ENCODE measurements around the gene KCNMA1.

Gene KCNMA1

DNA sequence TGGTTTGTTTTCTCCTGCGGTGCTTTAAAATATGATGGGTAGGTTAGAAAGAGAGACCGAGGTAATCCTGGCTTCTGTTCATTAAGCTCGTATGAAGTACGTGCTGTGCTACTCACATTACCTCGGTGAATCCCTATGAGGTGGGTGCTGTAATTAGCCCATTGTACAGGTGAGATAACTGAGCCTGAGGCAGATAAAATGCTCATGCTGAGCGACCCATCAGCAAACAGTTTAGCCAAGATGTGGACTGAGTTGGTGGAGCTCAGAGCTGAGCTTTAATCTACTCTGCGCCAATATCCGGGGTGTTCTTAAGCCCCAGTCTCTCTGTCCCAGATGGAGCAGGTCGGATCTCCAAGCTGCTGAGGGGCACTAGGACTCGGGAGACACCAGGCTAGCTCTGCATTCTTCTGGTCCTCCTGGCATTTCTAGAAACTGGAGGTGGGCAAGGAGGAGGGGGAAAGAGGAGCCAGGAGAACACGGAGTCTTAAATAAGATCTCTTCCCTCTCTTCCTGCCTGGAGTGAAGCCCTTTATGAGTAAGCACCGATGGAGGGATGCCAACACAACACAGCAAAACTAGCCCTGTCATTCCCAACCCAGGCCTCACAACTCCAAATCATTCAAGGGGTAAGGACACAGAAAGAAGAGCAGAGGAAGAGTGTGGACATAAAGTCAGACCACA lies 458.5 kb downstream of the KCNMA1 start:
- Mint-ChIP-seq H3K27ac (no peak overlapping the region), H3K36me3 (ENCODE audit: low read depth) (no peaks in the 10 kb centered on the region), H3K9me3 (no peaks in the 10 kb centered on the region), H3K4me1 (ENCODE audit: low read depth) (no peaks in the 10 kb centered on the region), H3K4me3 (no peak overlapping the region), H3K27me3 (peaks cover 15% of the 10 kb centered on the region)

DNA sequence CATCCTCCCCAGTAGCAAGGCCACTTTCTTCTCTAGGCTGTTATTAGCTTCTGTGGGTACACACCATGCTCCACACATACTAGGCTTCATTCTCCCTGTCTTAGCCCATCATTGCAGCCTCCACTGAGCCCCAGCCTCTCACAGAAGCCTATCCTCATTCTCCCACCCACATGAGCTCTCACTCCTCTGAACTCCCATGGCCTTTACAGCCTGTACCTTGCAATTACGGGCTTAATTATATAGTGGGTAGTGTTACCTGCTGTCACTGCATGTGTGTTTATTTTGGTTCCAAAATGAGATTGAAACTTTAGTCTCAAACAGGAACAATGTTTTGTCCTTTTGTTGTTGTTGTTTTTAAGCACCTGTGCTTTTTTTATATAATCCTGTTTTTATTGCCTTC lies 460.0 kb downstream of the KCNMA1 start:
- Mint-ChIP-seq H3K36me3 (ENCODE audit: low read depth) (no peaks in the 10 kb centered on the region), H3K27me3 (peaks cover 12% of the 10 kb centered on the region), H3K4me1 (ENCODE audit: low read depth) (no peaks in the 10 kb centered on the region), H3K27ac (no peak overlapping the region), H3K4me3 (no peak overlapping the region), H3K9me3 (no peaks in the 10 kb centered on the region)

DNA sequence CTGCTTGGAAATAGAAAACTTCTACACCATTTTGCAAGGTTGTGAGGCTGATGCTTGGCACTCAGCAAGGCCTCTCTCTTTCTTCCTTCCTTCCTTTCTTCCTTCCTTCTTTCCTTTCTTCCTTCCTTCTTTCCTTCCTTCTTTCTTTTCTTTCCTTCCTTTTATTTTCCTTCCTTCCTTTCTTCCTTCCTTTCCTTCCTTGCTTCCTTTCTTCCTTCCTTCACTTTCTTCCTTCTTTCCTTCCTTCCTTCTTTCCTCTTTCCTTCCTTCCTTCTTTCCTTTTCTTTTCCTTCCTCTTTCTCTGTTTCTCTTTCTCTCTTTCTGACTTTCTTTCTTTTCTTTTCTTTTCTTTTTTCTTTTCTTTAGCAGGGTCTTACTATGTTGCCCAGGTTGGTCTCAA lies 460.4 kb downstream of the KCNMA1 start:
- no peaks in the 10 kb centered on the region for H3K9me3 Mint-ChIP-seq
- H3K36me3 Mint-ChIP-seq (ENCODE audit: low read depth), result no peaks in the 10 kb centered on the region
- H3K27ac Mint-ChIP-seq, result no peak overlapping the region
- H3K27me3 Mint-ChIP-seq, result peaks cover 12% of the 10 kb centered on the region
- H3K4me3 Mint-ChIP-seq, result no peak overlapping the region
- H3K4me1 Mint-ChIP-seq (ENCODE audit: low read depth), result no peaks in the 10 kb centered on the region

DNA sequence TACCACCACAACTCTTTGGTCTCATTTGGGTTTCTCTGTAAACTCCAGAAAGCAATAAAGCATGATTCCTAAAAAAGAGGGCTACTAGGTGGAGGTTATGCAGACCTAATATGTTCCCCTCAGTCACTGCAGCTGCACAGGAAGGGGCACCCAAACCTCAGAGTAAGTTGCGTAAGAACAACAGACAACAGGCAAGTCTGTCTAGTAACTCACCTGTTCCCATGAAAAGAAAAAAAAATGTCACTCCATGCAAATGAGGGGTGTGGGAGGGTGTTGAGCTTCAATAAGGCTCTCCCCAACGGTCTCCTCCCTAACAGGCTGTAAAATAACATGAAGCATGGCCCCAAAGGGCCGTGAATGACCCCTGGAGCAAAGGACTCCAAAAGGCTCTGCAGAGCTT lies 461.4 kb downstream of the KCNMA1 start:
- Mint-ChIP-seq H3K4me1 (ENCODE audit: low read depth) (no peaks in the 10 kb centered on the region), H3K4me3 (no peak overlapping the region), H3K27me3 (peaks cover 16% of the 10 kb centered on the region), H3K27ac (no peak overlapping the region), H3K9me3 (no peaks in the 10 kb centered on the region), H3K36me3 (ENCODE audit: low read depth) (no peaks in the 10 kb centered on the region)

DNA sequence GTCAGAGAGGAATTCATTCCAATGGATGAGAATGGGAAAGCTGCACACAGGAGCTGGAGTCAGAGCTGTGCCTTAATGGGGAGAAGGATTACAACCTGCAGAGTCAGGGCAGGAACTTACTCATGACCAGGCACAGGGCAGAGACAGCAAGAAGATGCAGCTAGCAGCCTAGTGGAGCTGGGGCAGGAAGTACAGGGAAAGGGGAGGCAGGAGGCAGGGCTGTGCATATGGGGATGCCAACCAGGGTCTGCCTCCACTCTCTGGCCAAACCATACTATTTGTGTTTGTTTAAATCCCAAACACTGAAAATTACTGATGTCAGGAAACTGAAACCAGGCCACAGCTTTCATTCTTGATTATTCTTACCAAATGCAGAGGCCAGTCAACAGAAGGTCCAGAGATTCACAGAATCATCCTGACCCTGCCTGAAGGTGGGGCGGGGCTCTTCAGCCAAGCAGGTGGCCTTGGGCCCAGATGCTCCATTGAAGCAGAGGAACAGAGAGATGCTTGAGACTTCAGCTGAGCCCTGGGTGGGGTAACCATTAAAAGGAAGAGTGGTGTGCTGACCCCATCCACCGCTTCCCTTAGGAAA lies 461.9 kb downstream of the KCNMA1 start:
- Mint-ChIP-seq H3K4me3 (no peak overlapping the region), H3K27me3 (peaks cover 16% of the 10 kb centered on the region), H3K27ac (no peak overlapping the region), H3K9me3 (no peaks in the 10 kb centered on the region), H3K36me3 (ENCODE audit: low read depth) (no peaks in the 10 kb centered on the region), H3K4me1 (ENCODE audit: low read depth) (no peaks in the 10 kb centered on the region)

DNA sequence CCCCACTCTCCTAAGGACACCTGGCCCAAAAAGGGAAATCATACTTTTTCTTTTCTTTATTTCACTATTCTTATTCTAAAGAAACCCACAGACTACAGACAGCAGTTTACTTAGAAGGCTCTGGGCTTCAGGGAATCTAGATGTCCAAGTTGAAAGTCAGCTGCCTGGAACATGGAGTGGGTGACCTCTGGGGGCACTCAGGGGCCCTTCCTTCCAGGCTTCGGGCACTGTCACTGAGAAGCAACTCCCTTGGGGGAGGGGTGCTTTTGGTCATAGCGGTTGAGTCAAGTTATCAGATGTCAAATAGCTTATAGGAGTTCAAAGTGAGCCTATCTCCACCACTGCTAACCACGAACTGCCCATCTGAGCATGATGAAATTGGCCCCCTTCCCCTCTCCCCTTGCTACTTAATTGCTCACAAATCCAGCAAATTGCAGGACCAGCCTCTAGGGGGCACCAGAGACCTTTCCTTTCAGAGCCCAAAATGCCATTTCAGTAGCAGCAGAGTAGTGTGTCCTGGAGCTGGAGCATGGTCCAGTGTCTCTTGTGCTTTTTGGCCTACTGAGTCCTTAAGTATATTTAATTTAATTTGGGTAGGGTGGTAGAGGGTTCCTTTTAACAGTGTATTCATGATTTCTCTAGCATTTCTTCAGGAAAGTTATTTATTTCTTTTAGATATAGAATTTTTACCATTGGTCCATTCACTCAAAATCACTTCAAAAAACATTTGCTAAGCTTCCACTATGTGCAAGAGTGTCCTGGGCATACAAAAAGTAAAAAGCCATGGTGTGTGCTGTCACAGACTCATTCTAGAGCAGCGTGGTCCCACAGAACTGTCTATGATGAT lies 463.8 kb downstream of the KCNMA1 start:
- H3K4me3 Mint-ChIP-seq, result no peak overlapping the region
- H3K9me3 Mint-ChIP-seq, result no peaks in the 10 kb centered on the region
- H3K36me3 Mint-ChIP-seq (ENCODE audit: low read depth), result no peaks in the 10 kb centered on the region
- H3K4me1 Mint-ChIP-seq (ENCODE audit: low read depth), result no peaks in the 10 kb centered on the region
- H3K27ac Mint-ChIP-seq, result no peak overlapping the region
- H3K27me3 Mint-ChIP-seq, result peaks cover 10% of the 10 kb centered on the region

DNA sequence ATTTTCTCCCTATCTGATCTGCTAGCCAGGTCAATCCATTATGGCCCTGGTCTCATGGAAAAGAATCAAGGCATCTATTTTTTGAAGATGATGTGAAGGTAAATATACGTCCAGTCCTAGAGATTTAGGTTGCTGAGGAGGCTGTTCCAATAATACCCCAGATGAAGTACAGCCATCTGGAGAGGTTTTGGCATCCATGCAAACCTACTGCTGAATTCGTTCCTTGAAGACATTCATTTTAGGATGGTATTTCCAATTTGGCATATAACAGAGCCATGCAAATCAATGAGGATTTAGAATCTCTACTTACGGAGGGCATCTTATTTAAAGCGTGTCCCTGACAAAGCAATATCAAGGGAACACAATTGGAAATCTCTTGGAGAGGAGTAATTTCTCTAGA lies 465.5 kb downstream of the KCNMA1 start:
- Mint-ChIP-seq H3K27ac (no peak overlapping the region), H3K36me3 (ENCODE audit: low read depth) (no peaks in the 10 kb centered on the region), H3K4me3 (no peak overlapping the region), H3K9me3 (no peaks in the 10 kb centered on the region), H3K27me3 (peaks cover 16% of the 10 kb centered on the region), H3K4me1 (ENCODE audit: low read depth) (no peaks in the 10 kb centered on the region)

DNA sequence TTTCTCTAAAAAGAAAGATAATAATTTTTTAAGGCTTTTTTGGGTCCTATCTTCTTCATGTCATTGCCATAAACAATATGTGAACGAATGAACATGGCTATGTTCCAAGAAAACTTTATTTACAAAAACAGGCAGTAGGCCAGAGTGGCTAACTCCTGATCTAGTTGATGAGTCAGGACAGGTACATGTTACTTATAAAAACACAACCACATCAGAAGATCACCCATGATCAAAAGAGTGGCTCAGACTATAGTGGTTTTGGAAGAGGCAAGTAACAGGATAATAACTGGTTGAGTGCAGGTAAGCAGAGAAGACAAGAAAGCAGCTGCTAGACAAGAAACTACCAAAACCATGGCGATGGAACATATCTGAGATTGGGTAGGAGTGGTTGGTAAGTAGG lies 468.7 kb downstream of the KCNMA1 start:
- no peaks in the 10 kb centered on the region for H3K36me3 Mint-ChIP-seq (ENCODE audit: low read depth)
- no peaks in the 10 kb centered on the region for H3K9me3 Mint-ChIP-seq

DNA sequence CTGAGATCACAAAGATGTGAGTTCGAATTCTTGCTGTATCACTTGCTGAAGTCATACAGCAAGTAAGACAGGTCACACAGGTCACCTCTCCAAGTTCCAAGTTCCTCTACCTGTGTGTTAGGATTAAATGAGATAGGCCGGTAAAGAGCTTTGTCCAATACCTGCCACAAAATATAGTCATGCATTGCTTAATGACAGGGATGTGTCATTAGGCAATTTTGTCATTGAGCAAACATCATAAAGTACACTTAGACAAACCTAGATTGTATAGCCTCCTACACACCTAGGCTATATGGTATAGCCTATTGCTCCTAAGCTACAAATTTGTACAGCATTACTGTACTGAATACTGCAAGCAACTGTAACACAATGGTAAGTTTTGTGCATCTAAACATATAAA lies 469.4 kb downstream of the KCNMA1 start:
- no peaks in the 10 kb centered on the region for H3K4me1 Mint-ChIP-seq (ENCODE audit: low read depth)
- H3K4me3 Mint-ChIP-seq, result no peak overlapping the region
- H3K27ac Mint-ChIP-seq, result no peak overlapping the region
- H3K36me3 Mint-ChIP-seq (ENCODE audit: low read depth), result no peaks in the 10 kb centered on the region
- peaks cover 41% of the 10 kb centered on the region for H3K27me3 Mint-ChIP-seq
- no peaks in the 10 kb centered on the region for H3K9me3 Mint-ChIP-seq

More for the DNA sequence above, 468.7 kb downstream of the KCNMA1 start:
- Mint-ChIP-seq H3K4me3 (no peak overlapping the region), H3K4me1 (ENCODE audit: low read depth) (no peaks in the 10 kb centered on the region), H3K27me3 (peaks cover 36% of the 10 kb centered on the region), H3K27ac (no peak overlapping the region)

DNA sequence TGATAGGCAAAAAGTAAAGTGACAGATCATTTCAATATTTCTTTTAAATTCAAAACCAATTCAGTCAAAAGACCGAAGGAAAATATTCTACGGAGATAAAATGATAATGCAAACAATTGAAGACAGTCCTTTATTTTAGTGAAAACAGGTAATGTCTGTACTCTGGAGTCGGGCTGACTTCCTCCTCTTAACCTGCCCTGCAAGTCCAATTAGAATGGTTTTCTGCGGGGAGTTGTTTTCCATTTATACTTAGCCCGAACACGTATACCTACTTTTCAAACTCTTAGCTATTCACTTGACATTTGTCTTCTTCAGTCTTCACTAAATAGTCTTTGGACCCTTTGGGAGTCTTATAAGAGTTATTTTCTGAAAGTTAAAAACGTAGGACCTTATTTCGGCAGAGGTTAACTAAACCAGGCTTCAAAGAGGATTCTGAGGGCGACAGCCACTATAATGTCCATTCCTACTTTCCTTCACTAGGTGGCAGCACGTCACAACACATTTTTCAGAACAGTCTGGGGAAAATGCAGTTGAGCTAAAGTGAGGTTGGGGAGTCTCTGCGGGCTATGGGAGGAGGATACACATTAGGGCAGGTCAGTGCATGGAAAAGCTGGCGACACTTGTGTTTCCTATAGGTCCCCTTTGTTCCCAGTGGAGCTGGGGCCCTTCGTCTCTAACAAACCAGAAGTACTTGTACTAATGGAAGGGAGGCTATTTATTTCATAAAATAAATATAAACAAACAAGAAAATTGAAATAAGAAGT lies 472.0 kb downstream of the KCNMA1 start:
- peaks cover 40% of the 10 kb centered on the region for H3K27me3 Mint-ChIP-seq
- H3K36me3 Mint-ChIP-seq (ENCODE audit: low read depth), result no peaks in the 10 kb centered on the region
- peak overlapping the region; percentile 40 for H3K4me3 Mint-ChIP-seq
- no peaks in the 10 kb centered on the region for H3K9me3 Mint-ChIP-seq
- H3K4me1 Mint-ChIP-seq (ENCODE audit: low read depth), result no peaks in the 10 kb centered on the region
- no peak overlapping the region for H3K27ac Mint-ChIP-seq

DNA sequence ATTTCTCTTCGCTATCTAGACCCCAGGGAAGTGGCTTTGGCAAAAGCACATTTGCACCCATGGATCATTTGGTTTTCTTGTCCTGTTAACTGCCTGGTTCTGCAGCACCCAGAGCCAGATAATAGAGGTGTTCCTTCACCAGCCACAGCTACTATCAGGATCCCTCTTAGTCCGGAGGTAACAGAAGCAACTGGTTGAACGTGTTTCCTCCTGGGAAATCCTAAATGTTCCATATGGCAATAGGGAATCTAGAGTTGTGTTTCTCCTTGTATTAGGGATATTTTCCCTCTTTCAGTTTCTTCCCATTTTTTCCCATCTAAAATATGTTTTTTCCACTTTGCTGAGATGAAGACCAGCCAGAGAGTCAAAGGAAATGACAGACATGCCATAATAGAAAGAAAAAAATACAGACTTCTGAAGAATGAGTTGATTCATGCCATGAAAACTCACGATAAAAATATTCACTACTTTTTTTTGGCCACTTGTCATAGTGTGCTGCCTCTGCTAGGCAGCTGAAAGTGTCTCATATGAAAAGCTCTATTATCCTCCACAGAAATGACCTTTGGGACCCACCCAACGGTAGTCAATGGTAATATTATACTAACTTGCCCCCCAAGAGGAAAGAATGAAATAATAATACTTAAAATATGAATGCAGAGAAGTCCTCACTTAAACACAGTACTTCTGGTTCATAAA lies 472.8 kb downstream of the KCNMA1 start:
- Mint-ChIP-seq H3K4me1 (ENCODE audit: low read depth) (no peaks in the 10 kb centered on the region), H3K4me3 (no peak overlapping the region), H3K36me3 (ENCODE audit: low read depth) (no peaks in the 10 kb centered on the region), H3K27me3 (peaks cover 40% of the 10 kb centered on the region), H3K9me3 (no peaks in the 10 kb centered on the region), H3K27ac (no peak overlapping the region)

DNA sequence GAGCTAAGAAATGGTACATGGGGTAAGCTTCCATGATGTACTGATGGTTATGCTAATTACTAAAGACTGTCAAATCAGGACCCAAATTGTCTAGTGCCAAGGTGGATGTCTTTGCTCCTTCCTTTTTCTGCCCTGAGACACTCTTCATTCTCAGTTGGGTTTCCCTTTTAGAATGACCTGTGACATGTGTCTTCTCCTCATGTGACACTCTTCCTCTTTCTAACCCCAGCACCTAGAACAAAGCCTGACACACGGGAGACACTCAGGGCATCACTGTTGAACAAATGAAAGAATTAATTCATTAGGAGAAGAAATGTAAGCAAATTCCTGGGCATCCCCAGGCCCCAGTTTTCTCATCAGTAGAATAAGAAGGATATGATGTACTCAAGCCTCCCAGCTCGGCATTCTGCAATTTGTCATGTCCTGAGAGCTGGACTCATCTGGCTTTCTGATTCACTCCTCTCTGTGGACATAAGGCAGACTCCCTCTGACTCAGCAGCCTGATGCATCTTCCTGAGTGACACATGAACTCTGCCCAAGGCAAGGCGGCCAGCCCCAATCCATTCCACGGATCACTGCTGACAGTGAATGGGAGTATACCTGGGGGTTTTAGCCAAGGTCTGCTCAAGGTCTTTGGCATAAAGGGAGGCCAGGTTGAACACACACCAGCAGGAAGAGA lies 473.8 kb downstream of the KCNMA1 start:
- no peak overlapping the region for H3K27ac Mint-ChIP-seq
- H3K27me3 Mint-ChIP-seq, result peaks cover 38% of the 10 kb centered on the region
- no peaks in the 10 kb centered on the region for H3K9me3 Mint-ChIP-seq
- no peaks in the 10 kb centered on the region for H3K36me3 Mint-ChIP-seq (ENCODE audit: low read depth)
- H3K4me3 Mint-ChIP-seq, result no peak overlapping the region
- H3K4me1 Mint-ChIP-seq (ENCODE audit: low read depth), result no peaks in the 10 kb centered on the region

DNA sequence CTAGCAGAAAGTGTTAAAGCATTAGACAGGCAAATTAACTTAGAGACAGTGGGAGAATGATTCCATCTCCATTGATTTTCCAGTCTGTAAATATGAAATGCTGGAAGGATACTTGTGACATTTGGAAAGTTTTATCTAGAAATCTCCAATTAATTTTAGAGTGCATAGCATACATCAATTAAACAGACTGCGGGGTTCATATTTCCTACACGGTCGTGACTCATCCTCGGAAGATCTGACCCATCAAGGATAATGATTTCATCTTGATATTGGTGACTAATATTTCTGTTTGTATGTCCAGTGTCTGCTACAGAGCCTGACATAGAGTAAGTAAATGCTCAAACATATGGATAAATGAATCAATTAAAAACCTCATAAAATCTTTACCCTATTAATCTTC lies 474.9 kb downstream of the KCNMA1 start:
- no peak overlapping the region for H3K4me3 Mint-ChIP-seq
- no peak overlapping the region for H3K27ac Mint-ChIP-seq
- H3K9me3 Mint-ChIP-seq, result no peaks in the 10 kb centered on the region
- H3K27me3 Mint-ChIP-seq, result peaks cover 35% of the 10 kb centered on the region
- H3K4me1 Mint-ChIP-seq (ENCODE audit: low read depth), result no peaks in the 10 kb centered on the region
- H3K36me3 Mint-ChIP-seq (ENCODE audit: low read depth), result no peaks in the 10 kb centered on the region

DNA sequence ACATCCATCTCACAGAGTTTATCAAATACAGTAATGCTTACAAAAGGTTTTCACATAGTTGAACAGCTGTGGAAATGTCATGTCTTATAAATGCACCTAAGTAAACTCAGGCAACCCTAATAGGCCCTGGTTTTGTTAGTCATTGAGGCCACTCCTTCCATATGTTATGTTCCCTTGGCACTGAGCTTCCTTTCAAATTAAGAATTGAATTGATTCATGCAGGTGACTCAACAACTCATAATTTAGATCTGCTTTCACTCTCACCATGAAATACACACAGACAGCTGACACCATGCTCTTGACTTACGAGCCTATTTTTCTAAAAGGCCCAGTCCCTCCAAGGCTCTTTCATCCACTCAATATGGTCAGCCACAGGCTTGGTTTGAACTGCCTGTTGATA lies 476.9 kb downstream of the KCNMA1 start:
- no peaks in the 10 kb centered on the region for H3K4me1 Mint-ChIP-seq (ENCODE audit: low read depth)
- H3K27ac Mint-ChIP-seq, result no peak overlapping the region
- no peaks in the 10 kb centered on the region for H3K36me3 Mint-ChIP-seq (ENCODE audit: low read depth)
- H3K9me3 Mint-ChIP-seq, result no peaks in the 10 kb centered on the region
- peaks cover 24% of the 10 kb centered on the region for H3K27me3 Mint-ChIP-seq
- no peak overlapping the region for H3K4me3 Mint-ChIP-seq
